ENCODE results near the gene PLEKHA7. TPM values are rescaled to one million over a fixed set of nuclear protein-coding genes. Genes with fewer than 3 reads are reported as not detected.
"Not testable (repeated sequence)": the region's sequence is repeated elsewhere in the genome, so short reads cannot be mapped to it uniquely, and the experiment has no call there.

PLEKHA7 gene
- total RNA-seq, 2 experiments from 2014 or later: 6.4 to 8.4 TPM

DNA sequence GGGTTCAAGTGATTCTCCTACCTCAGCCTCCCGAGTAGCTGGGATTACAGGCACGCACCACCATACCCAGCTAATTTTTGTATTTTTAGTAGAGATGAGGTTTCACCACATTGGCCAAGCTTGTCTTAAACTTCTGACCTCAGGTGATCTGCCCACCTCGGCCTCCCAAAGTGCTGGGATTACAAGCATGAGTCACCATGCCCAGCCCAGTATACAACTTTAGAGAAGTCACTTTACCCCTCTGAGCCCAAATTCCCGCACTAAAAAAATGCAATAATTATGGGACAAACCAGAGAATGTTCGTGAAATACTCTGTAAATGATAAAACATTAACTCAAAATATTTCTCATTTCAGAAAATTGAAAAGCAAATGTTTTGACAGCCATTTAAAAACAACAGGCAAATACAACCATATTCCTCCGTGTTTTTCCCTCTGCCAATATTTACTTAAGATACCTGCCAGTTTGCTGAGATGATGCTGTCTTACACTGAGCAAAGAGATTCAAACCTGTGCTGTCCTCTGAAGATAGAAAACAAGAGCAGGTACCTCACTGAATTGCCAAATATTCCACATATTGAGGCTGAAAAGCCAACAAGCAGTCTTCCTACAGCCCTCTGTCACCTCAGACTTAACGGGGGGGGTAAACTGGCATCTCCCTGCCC lies 9.6 kb downstream of the PLEKHA7 start:
- no peak for ATAC-seq
- CTCF ChIA-PET: interaction anchor here (1.6 kb wide), 1 partner anchor 184 kb away, joined by 4 read pairs; no protein-coding TSS in a partner anchor
- H3K27me3 Mint-ChIP-seq: no peaks in the 10 kb centered on the region
- intact Hi-C loops (cut with DNase I, micrococcal nuclease): no loop called here
- no peaks in the 10 kb centered on the region for H3K9me3 Mint-ChIP-seq (ENCODE audit: low read depth)
- no peak overlapping the region for H3K4me3 Mint-ChIP-seq
- no peaks in the 10 kb centered on the region for H3K36me3 Mint-ChIP-seq (ENCODE audit: low read depth)
- H3K4me1 Mint-ChIP-seq: no peaks in the 10 kb centered on the region
- DNase-seq: no peak
- H3K27ac Mint-ChIP-seq: no peak overlapping the region
- POLR2A ChIA-PET: no interaction called here

DNA sequence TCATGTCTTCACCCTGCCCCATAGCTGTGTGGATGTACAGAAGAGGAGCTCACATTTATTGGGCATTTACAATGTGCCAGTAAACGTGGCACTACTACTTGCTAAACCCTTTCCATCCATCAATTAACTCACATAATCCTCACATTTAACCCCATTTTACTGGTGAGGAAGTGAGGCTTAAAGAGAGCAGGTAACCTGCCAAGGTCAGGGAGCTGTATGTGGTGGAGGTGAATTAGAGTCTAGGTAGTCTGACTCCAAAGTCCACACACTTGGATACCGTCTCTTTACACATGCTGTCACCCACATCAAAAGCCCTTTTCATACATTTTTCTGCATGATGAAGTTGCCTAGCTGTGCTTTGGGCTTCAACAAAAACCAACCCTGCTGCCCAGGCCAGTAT lies 10.8 kb downstream of the PLEKHA7 start:
- no peaks in the 10 kb centered on the region for H3K4me1 Mint-ChIP-seq
- H3K9me3 Mint-ChIP-seq (ENCODE audit: low read depth): no peaks in the 10 kb centered on the region
- intact Hi-C loops (cut with DNase I, micrococcal nuclease): no loop called here
- no peaks in the 10 kb centered on the region for H3K27me3 Mint-ChIP-seq
- H3K27ac Mint-ChIP-seq: no peak overlapping the region
- H3K36me3 Mint-ChIP-seq (ENCODE audit: low read depth): no peaks in the 10 kb centered on the region
- no peak overlapping the region for H3K4me3 Mint-ChIP-seq
- DNase-seq: no peak
- POLR2A ChIA-PET: no interaction called here
- ATAC-seq: no peak
- CTCF ChIA-PET: interaction anchor here (0.7 to 1.6 kb wide), 3 partner anchors 73 to 198 kb away, joined by 3 to 4 read pairs (median 3); no protein-coding TSS in a partner anchor

GRCh38 chr11:17002543-17002942 lies 11.7 kb downstream of the PLEKHA7 start:
- intact Hi-C loops (cut with DNase I, micrococcal nuclease): no loop called here
- no peak overlapping the region for H3K4me3 Mint-ChIP-seq
- ChIA-PET POLR2A (no interaction called here), CTCF (no interaction called here)
- no peaks in the 10 kb centered on the region for H3K27me3 Mint-ChIP-seq
- H3K27ac Mint-ChIP-seq: no peak overlapping the region
- no peaks in the 10 kb centered on the region for H3K9me3 Mint-ChIP-seq (ENCODE audit: low read depth)
- ATAC-seq (no peak), DNase-seq (no peak)
- H3K4me1 Mint-ChIP-seq: no peaks in the 10 kb centered on the region
- no peaks in the 10 kb centered on the region for H3K36me3 Mint-ChIP-seq (ENCODE audit: low read depth)

DNA sequence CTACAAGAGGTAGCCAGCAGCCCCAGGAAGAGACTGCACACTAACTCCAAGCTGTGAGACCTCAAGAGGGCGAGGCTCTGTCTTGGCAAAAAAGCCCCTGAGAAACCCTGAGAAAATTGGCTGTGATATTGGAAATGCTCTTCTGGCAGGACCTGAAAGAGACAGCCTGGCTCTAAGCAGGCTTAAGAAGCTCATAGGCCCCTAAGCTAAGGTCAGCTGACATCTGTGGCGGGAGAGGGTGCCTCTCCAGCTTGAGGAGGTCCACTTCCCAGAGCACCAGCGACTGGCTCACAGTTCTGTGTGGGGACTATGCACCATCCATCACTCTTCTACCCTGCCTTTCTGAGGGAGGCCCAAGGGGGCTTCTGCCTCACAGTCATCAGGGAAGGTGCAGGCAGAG lies 12.4 kb downstream of the PLEKHA7 start:
- intact Hi-C loops (cut with DNase I, micrococcal nuclease): no loop called here
- ChIA-PET POLR2A (no interaction called here), CTCF (interaction anchor here (1.2 kb wide), 1 partner anchor 64 kb away, joined by 4 read pairs; no protein-coding TSS in a partner anchor)
- Mint-ChIP-seq H3K9me3 (ENCODE audit: low read depth) (no peaks in the 10 kb centered on the region), H3K27ac (no peak overlapping the region), H3K27me3 (no peaks in the 10 kb centered on the region), H3K4me1 (no peaks in the 10 kb centered on the region), H3K36me3 (ENCODE audit: low read depth) (no peaks in the 10 kb centered on the region), H3K4me3 (no peak overlapping the region)
- DNase-seq: no peak
- ATAC-seq: no peak

GRCh38 chr11:17000987-17001386 lies 13.2 kb downstream of the PLEKHA7 start:
- intact Hi-C loops (cut with DNase I, micrococcal nuclease): no loop called here
- no peaks in the 10 kb centered on the region for H3K4me1 Mint-ChIP-seq
- no peak overlapping the region for H3K27ac Mint-ChIP-seq
- no peak for ATAC-seq
- no peaks in the 10 kb centered on the region for H3K9me3 Mint-ChIP-seq (ENCODE audit: low read depth)
- H3K27me3 Mint-ChIP-seq: no peaks in the 10 kb centered on the region
- H3K36me3 Mint-ChIP-seq (ENCODE audit: low read depth): no peaks in the 10 kb centered on the region
- no peak for DNase-seq
- POLR2A ChIA-PET: interaction anchor here (0.5 kb wide), 1 partner anchor 67 kb away, joined by 4 read pairs; no protein-coding TSS in a partner anchor
- H3K4me3 Mint-ChIP-seq: no peak overlapping the region
- CTCF ChIA-PET: interaction anchor here (1.2 kb wide), 1 partner anchor 64 kb away, joined by 4 read pairs; no protein-coding TSS in a partner anchor

DNA sequence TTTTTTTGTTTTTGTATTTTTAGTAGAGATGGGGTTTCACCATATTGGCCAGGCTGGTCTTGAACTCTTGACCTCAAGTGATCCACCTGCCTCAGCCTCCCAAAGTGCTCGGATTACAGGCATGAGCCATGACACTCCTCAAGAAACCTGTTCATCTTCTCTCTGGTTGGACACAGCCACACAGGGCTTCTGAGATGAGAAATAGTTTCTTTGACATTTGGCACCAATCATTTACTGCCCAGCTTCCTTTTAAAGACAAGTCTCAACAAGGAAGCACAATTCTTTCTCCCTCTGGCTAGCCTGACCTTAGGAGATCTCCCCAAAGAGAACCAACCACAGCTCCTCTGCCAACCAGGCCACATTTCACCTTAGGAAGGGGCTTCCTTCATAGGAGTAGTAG lies 14.0 kb downstream of the PLEKHA7 start:
- not testable (repeated sequence) for ATAC-seq; H3K9me3 Mint-ChIP-seq (ENCODE audit: low read depth); H3K4me1 Mint-ChIP-seq

DNA sequence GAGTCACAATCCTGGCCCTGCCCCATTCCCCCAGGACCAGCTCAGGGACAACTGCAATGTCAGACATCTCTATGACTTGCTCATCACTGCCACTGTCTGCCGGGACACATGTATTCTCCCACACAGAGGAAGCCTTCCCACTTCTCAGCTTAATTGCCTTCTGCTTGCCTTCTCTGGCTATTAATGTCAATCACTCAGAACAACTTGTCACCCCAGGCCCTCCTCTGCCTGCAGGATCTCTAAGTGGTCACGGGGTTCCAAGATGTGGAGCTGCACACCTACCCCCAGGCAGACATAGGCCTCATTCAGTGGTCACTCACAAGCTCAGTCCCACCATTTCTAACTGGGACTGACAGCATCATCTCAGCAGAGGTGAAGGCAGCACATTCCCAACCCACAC lies 15.1 kb downstream of the PLEKHA7 start:
- Mint-ChIP-seq H3K36me3 (ENCODE audit: low read depth) (no peaks in the 10 kb centered on the region), H3K4me1 (no peaks in the 10 kb centered on the region), H3K27ac (no peak overlapping the region), H3K27me3 (no peaks in the 10 kb centered on the region), H3K4me3 (no peak overlapping the region), H3K9me3 (ENCODE audit: low read depth) (no peaks in the 10 kb centered on the region)
- intact Hi-C loops (cut with DNase I, micrococcal nuclease): no loop called here
- CTCF ChIA-PET: interaction anchor here (0.5 to 1.4 kb wide), 5 partner anchors 16 to 529 kb away, joined by 3 to 5 read pairs (median 3); no protein-coding TSS in a partner anchor
- ATAC-seq (no peak), DNase-seq (no peak)
- POLR2A ChIA-PET: no interaction called here

More for the DNA sequence above, 14.0 kb downstream of the PLEKHA7 start:
- H3K27ac Mint-ChIP-seq; H3K27me3 Mint-ChIP-seq; H3K4me3 Mint-ChIP-seq; intact Hi-C loops (cut with DNase I, micrococcal nuclease); DNase-seq; POLR2A ChIA-PET; H3K36me3 Mint-ChIP-seq (ENCODE audit: low read depth): not testable (repeated sequence)
- CTCF ChIA-PET: interaction anchor here (0.6 to 1.4 kb wide), 3 partner anchors 63 to 180 kb away, joined by 3 to 4 read pairs (median 3); no protein-coding TSS in a partner anchor

- CTCF ChIA-PET: no interaction called here
Measured at GRCh38 chr11:16997624-16998023, 16.6 kb downstream of the PLEKHA7 start.

GRCh38 chr11:16993495-16993894 lies 20.7 kb downstream of the PLEKHA7 start:
- Mint-ChIP-seq H3K36me3 (ENCODE audit: low read depth) (no peaks in the 10 kb centered on the region), H3K27me3 (no peaks in the 10 kb centered on the region), H3K9me3 (ENCODE audit: low read depth) (no peaks in the 10 kb centered on the region), H3K4me3 (no peak overlapping the region), H3K27ac (no peak overlapping the region), H3K4me1 (peaks cover 8% of the 10 kb centered on the region)
- ATAC-seq: no peak
- CTCF ChIA-PET: no interaction called here
- no peak for DNase-seq
- intact Hi-C loops (cut with DNase I, micrococcal nuclease): no loop called here
- POLR2A ChIA-PET: no interaction called here

More at GRCh38 chr11:16997624-16998023, 16.6 kb downstream of the PLEKHA7 start:
- ATAC-seq: no peak
- Mint-ChIP-seq H3K4me3 (no peak overlapping the region), H3K4me1 (no peaks in the 10 kb centered on the region), H3K9me3 (ENCODE audit: low read depth) (no peaks in the 10 kb centered on the region), H3K27me3 (no peaks in the 10 kb centered on the region), H3K27ac (no peak overlapping the region), H3K36me3 (ENCODE audit: low read depth) (no peaks in the 10 kb centered on the region)
- DNase-seq: no peak
- intact Hi-C loops (cut with DNase I, micrococcal nuclease): no loop called here
- POLR2A ChIA-PET: no interaction called here

GRCh38 chr11:16992846-16993245 lies 21.4 kb downstream of the PLEKHA7 start:
- intact Hi-C loops (cut with DNase I, micrococcal nuclease): no loop called here
- DNase-seq (no peak), ATAC-seq (no peak)
- no peak overlapping the region for H3K4me3 Mint-ChIP-seq
- no peaks in the 10 kb centered on the region for H3K27me3 Mint-ChIP-seq
- H3K9me3 Mint-ChIP-seq (ENCODE audit: low read depth): no peaks in the 10 kb centered on the region
- no peak overlapping the region for H3K27ac Mint-ChIP-seq
- ChIA-PET POLR2A (no interaction called here), CTCF (no interaction called here)
- H3K36me3 Mint-ChIP-seq (ENCODE audit: low read depth): no peaks in the 10 kb centered on the region
- peaks cover 9% of the 10 kb centered on the region for H3K4me1 Mint-ChIP-seq

DNA sequence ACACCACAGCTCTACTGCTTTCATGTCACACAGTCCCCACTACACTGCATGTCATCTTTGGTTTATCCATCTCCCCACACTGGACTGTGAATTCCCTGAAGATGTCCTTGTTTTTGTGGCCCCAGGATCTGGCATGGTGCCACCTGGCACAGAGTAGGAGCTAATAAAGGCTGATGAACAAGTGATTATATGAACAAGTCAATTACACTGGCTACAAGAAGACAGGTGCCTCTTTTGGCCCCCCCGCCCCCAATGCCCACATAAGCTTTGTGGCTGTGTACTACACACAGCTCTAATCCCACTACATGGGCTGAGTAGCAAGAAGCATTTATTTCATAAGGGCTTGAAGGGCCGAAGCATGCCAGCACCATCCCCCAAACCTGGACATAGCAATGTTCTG lies 24.7 kb downstream of the PLEKHA7 start:
- no peak overlapping the region for H3K4me3 Mint-ChIP-seq
- ATAC-seq: no peak
- intact Hi-C loops (cut with DNase I, micrococcal nuclease): no loop called here
- no peak for DNase-seq
- CTCF ChIA-PET: interaction anchor here (1.0 to 1.1 kb wide), 3 partner anchors 12 to 169 kb away, joined by 3 to 4 read pairs (median 3); no protein-coding TSS in a partner anchor
- no peaks in the 10 kb centered on the region for H3K27me3 Mint-ChIP-seq
- H3K27ac Mint-ChIP-seq: no peak overlapping the region
- peaks cover 30% of the 10 kb centered on the region for H3K4me1 Mint-ChIP-seq
- POLR2A ChIA-PET: interaction anchor here (0.7 kb wide), 1 partner anchor 49 kb away, joined by 4 read pairs; no protein-coding TSS in a partner anchor
- no peaks in the 10 kb centered on the region for H3K36me3 Mint-ChIP-seq (ENCODE audit: low read depth)
- no peaks in the 10 kb centered on the region for H3K9me3 Mint-ChIP-seq (ENCODE audit: low read depth)

DNA sequence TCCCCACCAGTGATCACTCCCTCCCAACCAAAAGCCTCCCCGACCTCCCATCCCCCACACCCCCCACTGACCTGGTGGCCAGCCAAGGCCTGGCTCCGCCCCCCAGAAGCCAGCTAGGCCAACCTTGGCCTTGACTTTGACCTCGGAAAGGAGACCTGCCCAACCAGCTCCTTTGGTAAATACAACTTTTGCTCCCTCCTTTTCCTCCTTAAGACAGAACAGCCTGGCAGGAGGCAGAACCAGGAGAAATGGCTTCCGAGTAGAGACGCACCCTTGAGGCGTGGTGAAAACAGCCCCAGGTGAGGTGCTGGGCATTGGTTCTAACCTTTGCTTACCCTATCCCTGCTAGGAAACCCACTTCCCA lies 27.0 kb downstream of the PLEKHA7 start:
- no peak overlapping the region for H3K27ac Mint-ChIP-seq
- H3K36me3 Mint-ChIP-seq (ENCODE audit: low read depth): no peaks in the 10 kb centered on the region
- POLR2A ChIA-PET: interaction anchor here (0.8 kb wide), 1 partner anchor 89 kb away, joined by 3 read pairs; no protein-coding TSS in a partner anchor
- H3K9me3 Mint-ChIP-seq (ENCODE audit: low read depth): no peaks in the 10 kb centered on the region
- intact Hi-C loops (cut with DNase I, micrococcal nuclease): no loop called here
- no peaks in the 10 kb centered on the region for H3K27me3 Mint-ChIP-seq
- no peak overlapping the region for H3K4me3 Mint-ChIP-seq
- DNase-seq: no peak
- no peak for ATAC-seq
- H3K4me1 Mint-ChIP-seq: peaks cover 30% of the 10 kb centered on the region
- CTCF ChIA-PET: interaction anchor here (0.6 to 1.0 kb wide), 3 partner anchors 17 to 30 kb away, joined by 3 read pairs; no protein-coding TSS in a partner anchor

All from activated CD4-positive, alpha-beta T cell treated with anti-CD3 and anti-CD28 coated beads for 36 hours (primary cell).